Cardiac septum (tissue), 1 donor: ENCODE measurements around the gene SPEF2. TPM values are rescaled to one million over a fixed set of nuclear protein-coding genes. Genes with fewer than 3 reads are reported as not detected.
"Not testable (repeated sequence)": the region's sequence is repeated elsewhere in the genome, so short reads cannot be mapped to it uniquely, and the experiment has no call there.

Experiments
- DNase-seq: peaks from one replicate; pipeline ENCODE4 v3.0.0-alpha.2; 2020; ENCODE audit warnings: low spot score
- intact Hi-C: fragments of 100-400 bp; cut with DNase I; formaldehyde crosslinking; loops from one replicate; pipeline ENCODE4 v1.14.0; 2022
- total RNA-seq: library from RNA; stranded (reverse); fragmentation: NEBNext Ultra II Directional; extraction: Animal tissue kit (Norgen Biotek cat#: 25700); gene quantifications from one replicate; pipeline ENCODE4 v1.2.1, GENCODE V29; 2021
- donor health status: DM: no; HTN: no; CAD: no.

SPEF2 gene
- total RNA-seq, 1 donor from 2014 or later: 2.2 TPM

GRCh38 chr5:35651002-35651756 lies 33.5 kb downstream of the SPEF2 start:
- DNase-seq: no peak
- intact Hi-C loops: no loop called here

GRCh38 chr5:35656721-35657120 lies 39.1 kb downstream of the SPEF2 start:
- DNase-seq: no peak
- intact Hi-C loops: no loop called here

GRCh38 chr5:35657877-35658276 lies 40.2 kb downstream of the SPEF2 start:
- DNase-seq: no peak

GRCh38 chr5:35659556-35659955 lies 41.9 kb downstream of the SPEF2 start:
- no peak for DNase-seq
- intact Hi-C loops: no loop called here

More at GRCh38 chr5:35657877-35658276, 40.2 kb downstream of the SPEF2 start:
- intact Hi-C loops: no loop called here

GRCh38 chr5:35660451-35660850 lies 42.8 kb downstream of the SPEF2 start:
- intact Hi-C loops: no loop called here
- DNase-seq: no peak

GRCh38 chr5:35664584-35664983 lies 46.9 kb downstream of the SPEF2 start:
- DNase-seq: no peak
- intact Hi-C loops: no loop called here

GRCh38 chr5:35665096-35665495 lies 47.4 kb downstream of the SPEF2 start:
- DNase-seq: no peak
- intact Hi-C loops: no loop called here

GRCh38 chr5:35668319-35668718 lies 50.7 kb downstream of the SPEF2 start:
- DNase-seq: no peak
- intact Hi-C loops: no loop called here

GRCh38 chr5:35668794-35669193 lies 51.1 kb downstream of the SPEF2 start:
- intact Hi-C loops: no loop called here
- DNase-seq: no peak

GRCh38 chr5:35671541-35672295 lies 54.1 kb downstream of the SPEF2 start:
- DNase-seq: no peak
- intact Hi-C loops: no loop called here

GRCh38 chr5:35672296-35672655 lies 54.6 kb downstream of the SPEF2 start:
- DNase-seq, intact Hi-C loops: not testable (repeated sequence)

GRCh38 chr5:35672995-35673394 lies 55.3 kb downstream of the SPEF2 start:
- DNase-seq: no peak
- intact Hi-C loops: no loop called here

GRCh38 chr5:35674049-35674448 lies 56.4 kb downstream of the SPEF2 start:
- DNase-seq: no peak
- intact Hi-C loops: no loop called here

GRCh38 chr5:35675392-35675791 lies 57.7 kb downstream of the SPEF2 start:
- DNase-seq: no peak
- intact Hi-C loops: no loop called here

- intact Hi-C loops: no loop called here
- DNase-seq: no peak
Observed at GRCh38 chr5:35677878-35678277, 60.2 kb downstream of the SPEF2 start.

- DNase-seq: no peak
- intact Hi-C loops: no loop called here
Observed at GRCh38 chr5:35678661-35679060, 61.0 kb downstream of the SPEF2 start.

GRCh38 chr5:35679357-35679756 lies 61.7 kb downstream of the SPEF2 start:
- intact Hi-C loops: no loop called here
- no peak for DNase-seq

GRCh38 chr5:35681911-35682310 lies 64.2 kb downstream of the SPEF2 start:
- intact Hi-C loops: no loop called here

GRCh38 chr5:35683466-35683865 lies 65.8 kb downstream of the SPEF2 start:
- no peak for DNase-seq
- intact Hi-C loops: no loop called here

More at GRCh38 chr5:35681911-35682310, 64.2 kb downstream of the SPEF2 start:
- no peak for DNase-seq

GRCh38 chr5:35685161-35685560 lies 67.5 kb downstream of the SPEF2 start:
- intact Hi-C loops: no loop called here
- no peak for DNase-seq

- DNase-seq: no peak
- intact Hi-C loops: no loop called here
Observed at GRCh38 chr5:35687961-35688360, 70.3 kb downstream of the SPEF2 start.
